ENCODE results near the gene TBC1D8.

The TBC1D8 gene

DNA sequence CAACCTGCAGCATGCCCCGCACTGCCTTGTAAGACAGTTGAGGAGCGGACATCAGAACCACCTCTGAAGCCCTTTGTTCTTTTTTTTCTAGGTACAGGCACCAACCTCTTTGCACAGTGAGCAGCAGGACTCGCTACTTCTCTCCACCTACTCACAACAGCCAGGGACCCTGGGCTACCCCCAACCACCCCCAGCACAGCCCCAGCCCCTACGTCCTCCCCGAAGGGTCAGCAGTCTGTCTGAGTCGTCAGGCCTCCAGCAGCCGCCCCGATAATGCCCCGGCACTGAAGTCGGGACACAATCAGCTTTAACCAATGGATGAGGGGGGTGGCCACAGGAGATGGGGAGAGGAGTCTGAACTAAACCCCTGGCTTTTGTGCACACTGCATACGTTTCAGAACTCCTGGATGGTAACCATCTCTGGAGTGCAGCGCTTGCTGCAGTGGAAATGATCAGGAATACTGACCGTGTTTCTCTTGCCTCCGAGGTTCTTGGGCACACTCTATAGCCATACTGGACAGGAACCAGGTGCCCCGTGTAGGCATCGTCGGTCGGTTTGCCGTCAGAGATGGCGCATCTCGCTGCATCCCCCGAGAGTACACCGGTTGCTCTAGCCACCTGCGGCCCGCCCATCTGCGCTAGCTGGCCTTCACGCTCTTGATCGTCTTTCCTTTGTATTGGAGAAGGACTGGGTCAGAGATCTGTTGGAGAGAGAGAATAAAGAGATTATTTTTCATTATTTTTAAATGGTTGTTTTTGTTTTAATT, 155.7 kb downstream of the TBC1D8 start:
- TF ChIP-seq ZFX (IDR thresholded peaks at IDR 0.05; ENCODE audit: borderline replicate concordance): no peak
- TF ChIP-seq CTCF (IDR thresholded peaks at IDR 0.05): no peak
- H3K27ac ChIP-seq: no peak overlapping the region

DNA sequence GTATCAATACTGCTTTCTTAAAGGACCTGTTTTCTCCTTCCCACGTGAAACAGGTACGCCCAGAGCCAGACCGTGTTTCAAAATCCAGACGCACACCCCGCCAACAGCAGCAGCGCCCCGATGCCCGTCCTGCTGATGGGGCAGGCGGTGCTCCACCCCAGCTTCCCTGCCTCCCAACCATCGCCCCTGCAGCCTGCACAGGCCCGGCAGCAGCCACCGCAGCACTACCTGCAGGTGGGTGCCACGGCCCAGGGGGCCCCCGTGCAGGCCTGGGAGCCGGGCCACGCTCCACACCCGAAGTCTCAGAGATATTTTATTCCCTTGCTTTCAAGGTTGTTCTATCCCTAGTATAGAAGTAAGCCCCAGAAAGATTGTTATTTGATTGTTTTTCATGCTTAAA, 157.9 kb downstream of the TBC1D8 start:
- H3K27ac ChIP-seq: no peak overlapping the region
- no peak for TF ChIP-seq ZFX (IDR thresholded peaks at IDR 0.05; ENCODE audit: borderline replicate concordance)
- no peak for TF ChIP-seq CTCF (IDR thresholded peaks at IDR 0.05)

- TF ChIP-seq ZFX (IDR thresholded peaks at IDR 0.05; ENCODE audit: borderline replicate concordance) (no peak), CTCF (IDR thresholded peaks at IDR 0.05) (no peak)
- H3K27ac ChIP-seq: no peak overlapping the region
These were observed 158.9 kb downstream of the TBC1D8 start for GRCh38 chr2:100992262-100992661.

- H3K27ac ChIP-seq: no peak overlapping the region
- no peak for TF ChIP-seq CTCF (IDR thresholded peaks at IDR 0.05)
- no peak for TF ChIP-seq ZFX (IDR thresholded peaks at IDR 0.05; ENCODE audit: borderline replicate concordance)
These were observed 159.8 kb downstream of the TBC1D8 start for GRCh38 chr2:100991404-100991773.

- TF ChIP-seq ZFX (IDR thresholded peaks at IDR 0.05; ENCODE audit: borderline replicate concordance) (no peak), CTCF (IDR thresholded peaks at IDR 0.05) (no peak)
- no peak overlapping the region for H3K27ac ChIP-seq
These were observed 160.4 kb downstream of the TBC1D8 start for GRCh38 chr2:100990650-100991403.

DNA sequence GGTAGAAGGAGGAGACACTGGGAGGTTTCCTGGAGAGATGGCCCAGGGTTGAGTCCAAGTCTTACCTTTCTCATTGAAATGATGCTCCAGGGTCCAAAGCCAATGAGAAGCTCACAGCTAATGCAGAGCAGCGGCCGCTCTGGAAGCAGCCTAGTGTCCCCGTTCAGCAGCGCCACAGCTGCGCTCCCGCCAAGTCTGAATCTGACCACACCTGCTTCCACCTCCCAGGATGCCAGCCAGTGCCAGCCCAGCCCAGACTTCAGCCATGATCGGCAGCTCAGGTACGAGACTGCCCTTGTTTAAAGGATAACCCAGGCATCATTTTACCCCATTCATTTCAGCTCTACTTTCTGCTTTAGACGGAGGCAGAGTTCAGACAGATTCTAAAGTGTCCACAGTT, 161.0 kb downstream of the TBC1D8 start:
- TF ChIP-seq ZFX (IDR thresholded peaks at IDR 0.05; ENCODE audit: borderline replicate concordance): no peak
- TF ChIP-seq CTCF (IDR thresholded peaks at IDR 0.05): no peak

GRCh38 chr2:100989666-100990065, 161.5 kb downstream of the TBC1D8 start:
- TF ChIP-seq CTCF (IDR thresholded peaks at IDR 0.05): no peak
- no peak for TF ChIP-seq ZFX (IDR thresholded peaks at IDR 0.05; ENCODE audit: borderline replicate concordance)
- no peak overlapping the region for H3K27ac ChIP-seq

More for the DNA sequence above, 161.0 kb downstream of the TBC1D8 start:
- H3K27ac ChIP-seq: no peak overlapping the region
